CD4-positive, alpha-beta T cell treated with Interleukin-17A for 4 hours (primary cell): ENCODE data around the gene PPP1R3C.

Source experiments
- DNase-seq: peaks from one replicate; pipeline ENCODE4 v3.0.0-alpha.2; 2020; ENCODE audit warnings: mixed read lengths

The PPP1R3C gene

GRCh38 chr10:91628383-91628782 lies 4.5 kb downstream of the PPP1R3C start:
- no peak for DNase-seq

- no peak for DNase-seq
Measured at GRCh38 chr10:91627344-91628102, 5.3 kb downstream of the PPP1R3C start.

DNA sequence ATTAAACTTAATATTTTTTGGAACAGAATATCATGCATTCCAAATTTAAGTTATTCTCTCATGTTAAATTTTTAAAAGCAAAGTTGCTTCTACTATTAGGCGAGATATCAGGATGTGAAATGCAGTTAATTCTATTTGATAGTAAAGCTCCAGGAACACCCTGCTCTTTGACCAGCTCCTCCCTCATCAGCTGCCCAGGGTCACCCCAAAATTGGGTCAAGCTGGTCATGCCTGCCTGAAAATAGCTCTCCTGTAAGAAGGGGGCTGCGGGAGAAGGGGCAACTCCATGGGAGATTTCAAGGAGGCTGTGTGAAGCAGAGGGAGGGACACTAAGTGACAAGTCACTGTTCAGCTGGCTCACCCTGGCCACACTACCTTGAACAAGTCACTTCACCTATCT lies 5.9 kb downstream of the PPP1R3C start:
- no peak for DNase-seq

- DNase-seq: no peak
Measured at GRCh38 chr10:91624633-91625032, 8.2 kb downstream of the PPP1R3C start.

- no peak for DNase-seq
Measured at GRCh38 chr10:91622601-91623000, 10.3 kb downstream of the PPP1R3C start.

GRCh38 chr10:91621483-91622113 lies 11.3 kb downstream of the PPP1R3C start:
- no peak for DNase-seq

GRCh38 chr10:91617072-91617609 lies 15.7 kb downstream of the PPP1R3C start:
- no peak for DNase-seq

- DNase-seq: no peak
Measured at GRCh38 chr10:91616137-91616536, 16.7 kb downstream of the PPP1R3C start.

- DNase-seq: no peak
Measured at GRCh38 chr10:91614225-91614624, 18.6 kb downstream of the PPP1R3C start.

DNA sequence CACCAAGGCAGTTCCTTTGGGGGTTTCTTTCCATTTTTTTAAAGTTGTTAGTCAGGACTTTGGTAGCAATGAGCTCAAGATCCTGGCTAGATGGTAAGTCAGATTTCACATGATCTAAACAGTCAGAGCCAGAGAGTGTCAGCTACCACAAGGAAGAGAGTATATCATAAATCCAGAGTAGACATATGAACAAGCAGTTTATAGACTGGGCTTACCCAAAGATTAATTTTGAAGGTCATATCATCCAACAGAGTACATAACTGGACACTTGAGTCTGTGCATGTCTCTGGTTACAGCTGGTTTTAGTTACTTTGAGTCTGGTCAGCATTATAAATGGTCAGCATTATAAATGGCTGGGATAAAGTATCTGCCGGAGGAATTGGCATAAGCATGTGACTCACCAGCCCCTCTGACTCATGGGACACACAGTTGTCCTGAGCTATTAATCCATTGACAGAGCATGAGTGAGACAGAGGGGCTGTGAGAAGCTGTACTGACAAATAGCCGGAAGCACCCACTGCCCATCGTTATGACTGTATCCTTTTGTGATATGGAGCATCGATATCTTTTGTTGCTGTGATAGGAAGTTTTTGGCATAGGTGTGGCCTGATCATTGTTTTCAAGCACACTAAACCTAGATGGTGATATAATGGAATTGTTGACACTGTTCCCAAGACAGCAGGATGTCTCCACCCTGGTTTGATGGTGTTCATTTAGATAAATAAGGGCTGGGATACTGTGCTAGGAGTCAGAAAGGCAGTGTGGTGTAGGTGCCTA lies 19.3 kb downstream of the PPP1R3C start:
- no peak for DNase-seq

- DNase-seq: no peak
Measured at GRCh38 chr10:91610919-91611318, 22.0 kb downstream of the PPP1R3C start.

DNA sequence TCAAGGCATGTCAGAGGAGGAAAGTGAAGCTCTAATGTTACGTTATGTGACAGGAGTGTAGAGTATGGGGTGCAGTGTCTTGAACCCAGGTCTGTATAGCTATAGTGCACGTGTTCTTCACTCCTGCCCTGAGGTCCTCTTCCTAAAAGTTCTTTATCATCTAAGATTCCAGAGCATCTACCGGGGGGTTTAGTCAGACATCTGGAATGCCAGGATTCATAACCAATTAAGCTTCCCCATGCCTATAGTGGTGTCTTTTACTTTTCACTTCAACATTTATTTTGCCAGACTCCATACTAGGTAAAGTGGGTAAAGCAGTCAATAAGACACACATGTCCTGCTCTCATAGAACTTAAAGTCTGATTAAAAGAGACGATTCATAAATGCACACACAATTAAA lies 22.4 kb downstream of the PPP1R3C start:
- no peak for DNase-seq

DNA sequence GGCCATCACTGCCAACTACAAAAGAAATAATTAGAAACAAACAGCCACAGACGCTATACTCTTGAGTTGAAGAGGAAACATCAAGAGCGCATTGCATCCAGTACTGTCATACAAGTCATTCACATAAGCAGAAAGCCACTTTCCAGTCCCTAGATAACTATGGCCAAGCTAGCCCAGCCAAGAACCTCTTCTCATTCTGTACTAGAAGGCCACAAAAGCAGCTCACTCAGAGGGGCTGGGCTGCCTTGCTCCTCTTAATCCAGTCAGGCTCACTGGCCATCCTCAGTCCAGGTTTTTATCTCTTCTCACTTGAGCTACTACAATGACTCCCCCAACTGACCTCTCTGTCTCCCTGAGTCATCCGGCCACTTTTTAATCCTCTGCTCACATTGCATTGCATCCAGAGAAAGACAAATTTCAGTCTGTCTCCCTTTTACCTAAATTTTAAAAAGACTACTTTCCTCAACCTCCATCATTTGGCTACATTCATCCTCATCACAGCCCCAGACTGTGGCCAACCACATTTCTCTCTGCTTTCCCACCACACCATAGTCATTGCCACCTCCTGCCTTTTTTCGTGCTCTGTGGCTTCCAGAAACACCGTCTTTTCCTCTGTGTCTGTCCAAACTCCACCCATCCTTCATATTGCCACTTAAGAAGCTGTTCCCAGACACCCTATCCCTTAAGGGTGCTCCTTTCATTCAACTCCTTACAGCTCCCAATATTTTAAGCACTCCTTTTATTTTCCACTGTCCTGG lies 25.0 kb downstream of the PPP1R3C start:
- DNase-seq: no peak

GRCh38 chr10:91605968-91606367 lies 26.9 kb downstream of the PPP1R3C start:
- no peak for DNase-seq

GRCh38 chr10:91604553-91605534 lies 28.0 kb downstream of the PPP1R3C start:
- no peak for DNase-seq

GRCh38 chr10:91603931-91604331 lies 28.9 kb downstream of the PPP1R3C start:
- DNase-seq: no peak

- no peak for DNase-seq
Measured at GRCh38 chr10:91602868-91603568, 29.9 kb downstream of the PPP1R3C start.

DNA sequence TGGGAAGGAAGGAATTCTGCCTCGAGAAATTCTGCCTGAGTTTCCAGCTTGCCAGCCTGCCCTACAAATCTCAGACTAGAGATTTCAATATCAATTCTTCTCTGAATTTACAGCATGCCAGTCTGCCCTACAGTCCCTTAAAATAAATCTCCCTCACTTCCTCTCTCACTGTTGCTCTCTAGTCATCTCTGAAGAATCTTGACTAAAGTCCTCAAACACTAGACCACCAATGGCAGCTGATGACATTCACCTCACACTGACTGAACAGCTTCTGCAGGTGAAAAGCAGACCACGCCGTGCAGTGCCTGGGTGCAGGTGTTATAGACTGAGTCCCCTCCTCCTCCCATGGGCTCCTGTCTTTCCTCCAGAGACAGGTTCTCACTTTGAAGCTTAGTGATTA lies 30.4 kb downstream of the PPP1R3C start:
- no peak for DNase-seq

GRCh38 chr10:91601212-91601611 lies 31.7 kb downstream of the PPP1R3C start:
- no peak for DNase-seq

DNA sequence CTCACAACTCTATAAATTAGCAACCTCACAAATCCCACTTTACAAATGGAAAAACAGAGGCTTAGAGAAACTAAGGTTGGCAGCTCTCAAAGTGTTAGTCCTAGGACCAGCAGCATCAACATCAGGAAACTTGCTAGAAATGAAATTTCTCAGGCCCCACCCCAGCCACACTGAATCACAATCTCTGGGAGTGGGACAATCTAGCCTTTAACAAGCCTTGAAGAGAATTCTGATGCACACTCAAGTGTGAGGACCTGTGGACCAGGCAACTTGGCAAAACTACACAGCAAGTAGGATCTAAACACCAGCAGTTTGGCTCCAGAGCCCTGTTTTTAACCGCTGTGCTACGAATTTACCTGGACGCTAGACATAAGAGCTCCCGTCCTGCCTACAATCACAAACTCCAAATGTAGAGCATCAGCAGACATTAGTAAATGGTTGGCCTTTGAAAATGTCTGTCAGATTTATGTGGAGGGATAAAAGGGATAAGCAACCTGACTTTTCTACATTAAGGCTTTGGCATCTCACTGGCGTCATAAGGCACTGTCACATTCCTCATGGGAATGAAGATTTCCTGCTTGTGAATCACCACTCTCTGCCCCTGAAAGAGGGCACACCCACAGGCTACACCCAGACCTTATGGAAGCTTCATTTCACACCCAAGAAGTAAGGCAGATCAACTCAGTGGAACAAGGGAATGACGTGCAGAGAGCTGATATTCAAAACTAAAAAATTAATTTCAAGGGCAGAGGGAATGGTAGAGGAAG lies 34.5 kb downstream of the PPP1R3C start:
- no peak for DNase-seq
